ENCODE measurements around the gene GNAQ.
A peak's percentile ranks its signal among the peaks of the same experiment; 100 is the strongest.

GNAQ gene

DNA sequence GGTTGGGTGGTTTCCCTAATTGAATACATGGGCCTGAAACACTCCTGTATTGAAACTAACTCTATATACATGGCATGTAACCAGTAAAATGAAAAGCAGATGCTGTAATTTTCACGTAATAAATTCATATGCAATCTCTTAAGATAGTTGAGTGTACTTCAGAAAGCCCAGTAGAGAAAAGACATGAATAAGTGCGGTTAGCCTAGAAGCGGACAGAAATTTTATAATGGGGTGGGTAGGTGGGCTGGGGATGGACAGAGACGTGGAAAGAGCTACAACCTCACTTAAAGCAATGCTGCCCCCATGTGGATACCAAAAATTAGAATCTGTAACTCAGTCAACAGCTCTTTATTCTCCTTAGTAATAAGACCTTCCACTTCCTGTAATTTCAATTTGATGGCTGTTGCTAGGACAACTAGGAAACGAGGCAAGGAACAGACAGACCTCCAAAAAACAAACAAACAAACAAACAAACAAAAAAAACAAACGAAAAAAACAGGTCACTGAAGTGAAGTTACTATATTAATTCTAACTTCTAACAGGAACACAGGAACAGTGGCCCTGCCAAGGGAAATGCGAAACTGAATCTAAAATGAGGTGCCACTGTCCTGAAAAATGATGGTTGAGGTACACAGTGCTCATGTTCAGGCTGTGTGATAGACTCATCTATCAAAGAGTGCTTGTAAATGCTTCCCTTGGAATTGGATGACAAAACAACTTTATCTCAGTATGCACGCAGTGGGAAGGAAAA lies 280.1 kb downstream of the GNAQ start:
- Histone ChIP-seq H3K27ac (ENCODE audit: low read depth, low read length) (no peak overlapping the region), H3K27me3 (ENCODE audit: control insufficient read depth, insufficient read depth, low read length) (no peaks in the 10 kb centered on the region), H3K36me3 (ENCODE audit: control insufficient read depth, insufficient read depth, low read length) (no peaks in the 10 kb centered on the region), H3K9ac (ENCODE audit: low read depth, low read length) (no peak overlapping the region), H3K4me1 (ENCODE audit: control insufficient read depth, insufficient read depth, low read length) (peaks cover 16% of the 10 kb centered on the region; the same call in 1 of the 2 replicates), H3K4me3 (ENCODE audit: low read depth, low read length) (no peak overlapping the region), H3K9me3 (ENCODE audit: control insufficient read depth, insufficient read depth, low read length) (no peaks in the 10 kb centered on the region)

DNA sequence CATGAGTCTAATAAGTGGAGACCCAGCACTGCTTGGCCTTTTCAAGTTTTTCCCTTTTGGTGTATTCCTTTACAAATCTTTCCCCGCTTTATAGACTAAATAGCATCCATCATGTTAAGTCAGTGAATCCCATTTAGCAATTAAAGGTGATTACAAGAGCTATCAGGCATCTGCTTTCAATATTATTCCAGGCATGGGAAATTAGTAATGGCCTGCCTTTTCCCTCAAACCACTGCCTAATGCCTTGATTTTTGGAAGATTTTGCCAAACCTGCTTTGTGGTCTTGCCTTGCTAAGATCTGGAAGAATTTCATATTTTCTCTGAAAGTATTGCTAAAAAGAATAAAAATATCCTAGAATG lies 280.6 kb downstream of the GNAQ start:
- no peak overlapping the region for H3K9ac ChIP-seq (ENCODE audit: low read depth, low read length)
- no peaks in the 10 kb centered on the region for H3K36me3 ChIP-seq (ENCODE audit: control insufficient read depth, insufficient read depth, low read length)
- no peaks in the 10 kb centered on the region for H3K9me3 ChIP-seq (ENCODE audit: control insufficient read depth, insufficient read depth, low read length)
- no peaks in the 10 kb centered on the region for H3K27me3 ChIP-seq (ENCODE audit: control insufficient read depth, insufficient read depth, low read length)
- H3K4me3 ChIP-seq (ENCODE audit: low read depth, low read length), result no peak overlapping the region
- no peak overlapping the region for H3K27ac ChIP-seq (ENCODE audit: low read depth, low read length)
- peaks cover 21% of the 10 kb centered on the region for H3K4me1 ChIP-seq (ENCODE audit: control insufficient read depth, insufficient read depth, low read length)

DNA sequence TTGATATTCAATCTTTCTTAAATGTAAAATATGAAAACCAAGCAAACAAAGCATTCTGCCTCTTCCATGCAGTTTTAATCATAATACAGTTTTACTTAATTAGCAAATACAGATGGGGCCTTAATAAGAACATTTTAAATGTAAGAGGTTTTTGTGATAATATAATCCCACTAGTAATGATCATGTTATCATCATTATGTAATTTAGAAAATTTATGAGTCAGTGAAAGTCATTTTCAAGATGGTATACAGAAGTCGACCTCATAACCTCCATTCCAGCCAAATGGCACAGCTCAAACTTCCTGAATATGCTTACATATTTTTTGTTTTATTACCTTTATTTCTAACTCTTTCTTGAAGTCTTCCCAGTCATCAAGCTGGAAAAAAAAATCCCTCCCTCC lies 281.3 kb downstream of the GNAQ start:
- H3K4me1 ChIP-seq (ENCODE audit: control insufficient read depth, insufficient read depth, low read length), result peaks cover 27% of the 10 kb centered on the region
- no peak overlapping the region for H3K4me3 ChIP-seq (ENCODE audit: low read depth, low read length)
- no peaks in the 10 kb centered on the region for H3K9me3 ChIP-seq (ENCODE audit: control insufficient read depth, insufficient read depth, low read length)
- H3K27me3 ChIP-seq (ENCODE audit: control insufficient read depth, insufficient read depth, low read length), result no peaks in the 10 kb centered on the region
- no peak overlapping the region for H3K27ac ChIP-seq (ENCODE audit: low read depth, low read length)
- H3K9ac ChIP-seq (ENCODE audit: low read depth, low read length), result no peak overlapping the region
- H3K36me3 ChIP-seq (ENCODE audit: control insufficient read depth, insufficient read depth, low read length), result no peaks in the 10 kb centered on the region

DNA sequence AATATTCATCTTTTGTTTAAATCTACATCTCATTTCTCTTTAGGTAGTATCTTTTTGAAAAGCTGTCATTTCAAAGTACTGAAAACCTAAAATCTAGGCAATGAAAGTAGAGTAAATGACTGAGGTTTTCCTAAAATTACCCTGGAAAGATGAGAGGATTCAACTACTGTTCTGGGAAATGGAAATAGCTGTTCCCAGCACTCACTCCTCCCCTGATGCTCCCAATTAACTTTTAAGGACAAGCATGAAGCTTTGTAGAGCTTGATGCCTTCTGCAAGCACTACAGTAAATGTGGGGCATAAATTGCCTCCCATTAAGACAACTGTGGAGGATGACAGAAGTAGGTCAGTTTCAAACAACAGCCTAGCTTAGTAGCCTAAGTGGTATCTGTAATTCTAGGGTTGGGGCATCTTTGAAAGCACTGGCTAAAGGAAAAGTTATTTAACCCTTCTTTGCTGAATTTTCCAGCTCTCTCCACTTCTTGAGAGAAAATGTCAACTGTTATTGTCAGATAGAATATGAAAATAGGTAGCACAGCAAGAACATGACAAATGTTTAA lies 283.3 kb downstream of the GNAQ start:
- H3K27ac ChIP-seq (ENCODE audit: low read depth, low read length), result no peak overlapping the region
- H3K27me3 ChIP-seq (ENCODE audit: control insufficient read depth, insufficient read depth, low read length), result no peaks in the 10 kb centered on the region
- peaks cover 33% of the 10 kb centered on the region for H3K4me1 ChIP-seq (ENCODE audit: control insufficient read depth, insufficient read depth, low read length)
- H3K9me3 ChIP-seq (ENCODE audit: control insufficient read depth, insufficient read depth, low read length), result no peaks in the 10 kb centered on the region
- H3K4me3 ChIP-seq (ENCODE audit: low read depth, low read length), result no peak overlapping the region
- H3K9ac ChIP-seq (ENCODE audit: low read depth, low read length), result no peak overlapping the region
- H3K36me3 ChIP-seq (ENCODE audit: control insufficient read depth, insufficient read depth, low read length), result no peaks in the 10 kb centered on the region

DNA sequence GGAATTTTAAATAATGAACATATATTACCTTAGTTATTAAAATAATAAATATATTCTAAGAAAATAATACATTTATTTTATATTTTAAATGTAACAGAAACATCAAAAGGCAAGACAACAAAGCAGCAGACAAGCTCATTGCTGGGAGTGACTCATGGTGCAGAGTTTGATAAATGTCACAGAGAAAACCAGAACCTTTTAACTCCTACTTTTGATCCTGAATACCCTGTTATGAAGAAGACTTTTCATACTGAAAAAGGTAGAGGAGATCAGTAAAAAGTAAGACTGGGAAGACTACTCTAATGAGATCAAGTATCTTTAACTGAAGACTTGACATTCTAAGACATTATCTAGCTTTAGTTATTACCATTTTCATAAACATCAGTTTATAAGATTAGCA lies 284.4 kb downstream of the GNAQ start:
- Histone ChIP-seq H3K9me3 (ENCODE audit: control insufficient read depth, insufficient read depth, low read length) (no peaks in the 10 kb centered on the region), H3K9ac (ENCODE audit: low read depth, low read length) (no peak overlapping the region), H3K4me3 (ENCODE audit: low read depth, low read length) (no peak overlapping the region), H3K4me1 (ENCODE audit: control insufficient read depth, insufficient read depth, low read length) (peaks cover 33% of the 10 kb centered on the region), H3K36me3 (ENCODE audit: control insufficient read depth, insufficient read depth, low read length) (no peaks in the 10 kb centered on the region), H3K27ac (ENCODE audit: low read depth, low read length) (peak overlapping the region; percentile 16), H3K27me3 (ENCODE audit: control insufficient read depth, insufficient read depth, low read length) (no peaks in the 10 kb centered on the region)

DNA sequence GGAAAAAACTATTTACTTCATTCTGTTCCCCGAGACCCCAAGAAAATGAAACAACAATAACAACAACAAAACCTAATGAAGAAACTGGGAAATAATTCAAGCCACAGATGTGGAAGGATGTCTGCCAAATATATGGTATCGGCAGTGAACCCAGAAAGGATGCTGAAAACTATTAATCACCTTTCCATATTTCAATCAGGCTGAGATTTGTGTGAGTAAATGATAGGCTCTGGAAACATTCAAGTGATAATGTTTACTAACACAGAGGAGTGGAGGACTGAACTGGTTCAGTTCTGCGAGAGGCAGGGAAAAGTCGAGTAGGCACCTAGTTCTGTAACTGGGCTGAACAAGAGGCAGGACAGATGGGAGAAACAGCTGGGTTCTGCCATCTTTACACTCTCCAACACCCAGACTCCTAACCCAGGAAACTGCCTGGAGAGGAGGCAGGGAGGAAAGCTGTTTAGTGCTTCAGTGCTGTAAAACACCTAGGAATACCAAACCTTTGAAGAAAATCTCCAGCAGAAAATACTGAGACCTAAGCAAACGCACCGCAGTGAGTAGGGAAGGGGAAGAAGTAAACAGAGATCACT lies 286.7 kb downstream of the GNAQ start:
- Histone ChIP-seq H3K27me3 (ENCODE audit: control insufficient read depth, insufficient read depth, low read length) (no peaks in the 10 kb centered on the region), H3K27ac (ENCODE audit: low read depth, low read length) (peak overlapping the region; percentile 67), H3K9ac (ENCODE audit: low read depth, low read length) (no peak overlapping the region), H3K4me1 (ENCODE audit: control insufficient read depth, insufficient read depth, low read length) (peaks cover 26% of the 10 kb centered on the region), H3K9me3 (ENCODE audit: control insufficient read depth, insufficient read depth, low read length) (no peaks in the 10 kb centered on the region), H3K36me3 (ENCODE audit: control insufficient read depth, insufficient read depth, low read length) (no peaks in the 10 kb centered on the region), H3K4me3 (ENCODE audit: low read depth, low read length) (no peak overlapping the region)

DNA sequence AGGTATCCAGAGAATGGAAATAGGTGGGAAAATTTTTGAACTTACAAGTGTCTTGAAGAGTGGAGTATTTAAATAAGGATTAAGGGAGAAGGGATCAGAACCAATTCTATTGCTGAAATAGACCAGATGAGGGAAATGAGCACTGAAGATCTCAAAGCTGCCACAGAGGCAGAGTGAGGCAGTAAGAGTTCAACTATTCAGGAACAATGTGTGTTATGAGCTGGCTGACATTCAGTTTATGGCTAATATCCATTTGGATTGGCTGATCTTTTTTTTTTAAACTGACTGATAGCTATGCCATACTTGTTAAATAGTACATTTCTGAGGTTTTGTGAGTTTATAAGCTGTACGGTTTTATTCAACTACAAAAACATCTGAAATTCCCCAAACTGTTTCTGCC lies 288.2 kb downstream of the GNAQ start:
- Histone ChIP-seq H3K4me1 (ENCODE audit: control insufficient read depth, insufficient read depth, low read length) (peaks cover 36% of the 10 kb centered on the region), H3K9ac (ENCODE audit: low read depth, low read length) (no peak overlapping the region), H3K4me3 (ENCODE audit: low read depth, low read length) (no peak overlapping the region), H3K36me3 (ENCODE audit: control insufficient read depth, insufficient read depth, low read length) (no peaks in the 10 kb centered on the region), H3K27ac (ENCODE audit: low read depth, low read length) (no peak overlapping the region), H3K9me3 (ENCODE audit: control insufficient read depth, insufficient read depth, low read length) (no peaks in the 10 kb centered on the region), H3K27me3 (ENCODE audit: control insufficient read depth, insufficient read depth, low read length) (no peaks in the 10 kb centered on the region)

DNA sequence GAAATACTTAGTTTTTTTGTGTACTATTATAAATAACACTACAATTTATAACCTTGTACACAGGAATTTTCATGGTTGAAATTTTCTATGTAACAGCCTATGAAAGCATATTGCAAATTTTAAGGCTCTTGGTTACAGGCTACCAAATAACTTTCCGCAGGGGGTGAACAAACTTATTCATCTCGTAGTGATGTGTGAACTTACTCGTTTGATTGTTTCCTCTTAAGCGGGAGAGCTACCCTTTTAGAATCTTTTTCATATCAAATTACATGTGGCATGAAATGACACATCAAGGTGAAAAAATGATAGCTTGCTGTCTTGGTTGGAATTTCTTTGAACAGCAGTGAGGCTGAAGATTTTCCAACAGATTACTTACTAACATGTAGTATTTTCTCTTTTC lies 292.7 kb downstream of the GNAQ start:
- Histone ChIP-seq H3K27me3 (ENCODE audit: control insufficient read depth, insufficient read depth, low read length) (no peaks in the 10 kb centered on the region), H3K36me3 (ENCODE audit: control insufficient read depth, insufficient read depth, low read length) (no peaks in the 10 kb centered on the region), H3K4me1 (ENCODE audit: control insufficient read depth, insufficient read depth, low read length) (peaks cover 43% of the 10 kb centered on the region)

DNA sequence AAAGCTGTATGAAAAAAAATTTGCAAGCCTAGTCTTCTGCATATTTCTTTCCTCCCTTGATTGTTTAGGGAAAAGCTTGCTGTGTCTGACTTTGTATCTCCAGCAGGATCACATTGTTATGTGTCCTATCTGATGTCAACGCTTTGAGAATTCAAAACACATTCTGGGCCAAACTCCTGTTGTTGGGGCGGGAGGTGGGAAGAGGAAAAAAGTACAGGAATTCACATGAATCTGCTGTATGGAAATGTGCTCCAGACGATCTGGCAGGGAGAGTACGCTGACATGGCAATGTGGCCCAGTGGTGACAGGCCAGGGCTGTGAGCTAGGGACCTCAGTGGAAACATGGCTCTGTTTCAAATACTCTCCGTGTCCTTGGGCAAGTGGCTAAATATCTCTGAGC lies 296.1 kb downstream of the GNAQ start:
- H3K27me3 ChIP-seq (ENCODE audit: control insufficient read depth, insufficient read depth, low read length), result no peaks in the 10 kb centered on the region
- H3K9me3 ChIP-seq (ENCODE audit: control insufficient read depth, insufficient read depth, low read length), result no peaks in the 10 kb centered on the region
- H3K9ac ChIP-seq (ENCODE audit: low read depth, low read length), result no peak overlapping the region
- no peaks in the 10 kb centered on the region for H3K36me3 ChIP-seq (ENCODE audit: control insufficient read depth, insufficient read depth, low read length)
- no peak overlapping the region for H3K4me3 ChIP-seq (ENCODE audit: low read depth, low read length)
- peaks cover 43% of the 10 kb centered on the region for H3K4me1 ChIP-seq (ENCODE audit: control insufficient read depth, insufficient read depth, low read length)
- peak overlapping the region; percentile 76 for H3K27ac ChIP-seq (ENCODE audit: low read depth, low read length)

More for the DNA sequence above, 292.7 kb downstream of the GNAQ start:
- no peak overlapping the region for H3K4me3 ChIP-seq (ENCODE audit: low read depth, low read length)
- no peak overlapping the region for H3K9ac ChIP-seq (ENCODE audit: low read depth, low read length)
- H3K27ac ChIP-seq (ENCODE audit: low read depth, low read length), result no peak overlapping the region
- H3K9me3 ChIP-seq (ENCODE audit: control insufficient read depth, insufficient read depth, low read length), result no peaks in the 10 kb centered on the region

DNA sequence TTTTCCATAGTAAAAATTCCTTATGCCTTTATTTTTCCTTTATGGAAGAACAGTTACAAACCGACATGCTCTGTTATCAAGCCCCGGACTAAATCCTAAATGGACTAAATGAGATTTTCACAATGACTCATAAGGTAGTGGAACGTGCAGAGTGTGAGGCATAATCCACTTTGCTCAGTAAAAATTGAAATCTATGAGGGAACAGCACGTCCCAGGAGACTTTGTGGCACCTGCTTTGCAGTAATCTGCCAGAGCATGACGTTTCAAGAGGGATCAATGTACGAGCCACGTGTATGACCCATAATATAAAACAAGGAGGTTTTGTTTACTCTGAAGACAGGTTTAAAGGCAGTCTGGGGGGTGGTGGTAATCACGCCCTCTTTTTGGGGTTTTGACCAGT lies 299.7 kb downstream of the GNAQ start:
- peaks cover 16% of the 10 kb centered on the region for H3K36me3 ChIP-seq (ENCODE audit: control insufficient read depth, insufficient read depth, low read length)
- H3K27me3 ChIP-seq (ENCODE audit: control insufficient read depth, insufficient read depth, low read length), result no peaks in the 10 kb centered on the region
- no peak overlapping the region for H3K4me3 ChIP-seq (ENCODE audit: low read depth, low read length)
- H3K27ac ChIP-seq (ENCODE audit: low read depth, low read length), result no peak overlapping the region
- H3K9me3 ChIP-seq (ENCODE audit: control insufficient read depth, insufficient read depth, low read length), result no peaks in the 10 kb centered on the region
- peaks cover 20% of the 10 kb centered on the region for H3K4me1 ChIP-seq (ENCODE audit: control insufficient read depth, insufficient read depth, low read length)
- H3K9ac ChIP-seq (ENCODE audit: low read depth, low read length), result no peak overlapping the region

DNA sequence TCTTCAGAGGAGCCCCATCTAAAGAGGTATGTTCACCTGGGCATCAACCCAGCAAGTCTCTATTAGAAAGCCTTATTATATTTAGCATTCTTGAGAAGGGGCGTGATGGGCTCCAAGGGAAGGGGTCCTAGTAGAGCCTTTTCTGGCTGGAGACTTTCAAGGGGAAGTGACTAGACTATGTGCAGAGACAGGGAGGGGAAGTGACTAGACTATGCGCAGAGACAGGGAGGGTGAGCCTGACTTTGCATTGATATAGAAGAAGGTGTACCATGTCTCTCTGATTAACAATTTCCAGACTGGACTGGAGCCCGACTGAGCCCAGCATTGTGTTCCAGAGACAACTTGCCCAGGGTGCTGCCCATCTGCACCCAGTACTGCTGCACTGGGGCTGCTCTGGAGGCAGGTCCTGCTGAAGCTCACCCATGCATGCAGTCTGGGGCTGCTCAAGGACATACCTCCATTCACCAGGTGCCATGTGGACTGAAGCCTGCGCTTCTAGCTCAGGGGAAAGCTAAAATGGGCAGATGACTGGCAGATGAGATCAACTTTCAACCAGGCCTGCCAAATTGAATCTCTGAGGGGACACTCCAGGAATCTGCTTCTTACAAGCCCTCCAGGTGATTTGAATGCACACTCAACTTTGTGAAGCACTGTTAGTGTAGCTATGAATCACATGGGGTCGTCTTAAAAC lies 300.5 kb downstream of the GNAQ start:
- no peaks in the 10 kb centered on the region for H3K9me3 ChIP-seq (ENCODE audit: control insufficient read depth, insufficient read depth, low read length)
- H3K36me3 ChIP-seq (ENCODE audit: control insufficient read depth, insufficient read depth, low read length), result peaks cover 20% of the 10 kb centered on the region
- H3K4me1 ChIP-seq (ENCODE audit: control insufficient read depth, insufficient read depth, low read length), result peaks cover 12% of the 10 kb centered on the region
- H3K9ac ChIP-seq (ENCODE audit: low read depth, low read length), result no peak overlapping the region
- H3K27me3 ChIP-seq (ENCODE audit: control insufficient read depth, insufficient read depth, low read length), result no peaks in the 10 kb centered on the region
- no peak overlapping the region for H3K27ac ChIP-seq (ENCODE audit: low read depth, low read length)
- no peak overlapping the region for H3K4me3 ChIP-seq (ENCODE audit: low read depth, low read length)
